OCI-LY1 (cell line): Measurements from ENCODE around the gene ZFYVE28.

Experiments used
- EZH2 ChIP-seq: fragments of 200-600 bp; sonication (generic), shearing (Covaris generic); IDR thresholded peaks from 2 replicates; pipeline ENCODE4 v1.8.0; 2017; ENCODE audit warnings: borderline replicate concordance, mixed run types, mild to moderate bottlenecking, antibody characterized with exemption, low read length, moderate library complexity, mixed read lengths
- TF ChIP-seq, protein P1 (sequence below): fragments of 200-600 bp; sonication (generic), shearing (Covaris generic); IDR thresholded peaks from 2 replicates; pipeline ENCODE4 v1.5.1; 2017; ENCODE audit warnings: mild to moderate bottlenecking, antibody characterized with exemption, low read length, moderate library complexity, mixed read lengths

- TF ChIP-seq, protein P1, sequence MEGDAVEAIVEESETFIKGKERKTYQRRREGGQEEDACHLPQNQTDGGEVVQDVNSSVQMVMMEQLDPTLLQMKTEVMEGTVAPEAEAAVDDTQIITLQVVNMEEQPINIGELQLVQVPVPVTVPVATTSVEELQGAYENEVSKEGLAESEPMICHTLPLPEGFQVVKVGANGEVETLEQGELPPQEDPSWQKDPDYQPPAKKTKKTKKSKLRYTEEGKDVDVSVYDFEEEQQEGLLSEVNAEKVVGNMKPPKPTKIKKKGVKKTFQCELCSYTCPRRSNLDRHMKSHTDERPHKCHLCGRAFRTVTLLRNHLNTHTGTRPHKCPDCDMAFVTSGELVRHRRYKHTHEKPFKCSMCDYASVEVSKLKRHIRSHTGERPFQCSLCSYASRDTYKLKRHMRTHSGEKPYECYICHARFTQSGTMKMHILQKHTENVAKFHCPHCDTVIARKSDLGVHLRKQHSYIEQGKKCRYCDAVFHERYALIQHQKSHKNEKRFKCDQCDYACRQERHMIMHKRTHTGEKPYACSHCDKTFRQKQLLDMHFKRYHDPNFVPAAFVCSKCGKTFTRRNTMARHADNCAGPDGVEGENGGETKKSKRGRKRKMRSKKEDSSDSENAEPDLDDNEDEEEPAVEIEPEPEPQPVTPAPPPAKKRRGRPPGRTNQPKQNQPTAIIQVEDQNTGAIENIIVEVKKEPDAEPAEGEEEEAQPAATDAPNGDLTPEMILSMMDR = no peak
- TF ChIP-seq EZH2 = no peak
Observed at GRCh38 chr4:2423066-2423465, 4.6 kb upstream of the ZFYVE28 start.
